Measurements from ENCODE around the gene FCRL1. TPM values are rescaled to one million over a fixed set of nuclear protein-coding genes. Genes with fewer than 3 reads are reported as not detected.

FCRL1 gene
- total RNA-seq, 1 donor from 2014 or later = under 0.01 TPM

DNA sequence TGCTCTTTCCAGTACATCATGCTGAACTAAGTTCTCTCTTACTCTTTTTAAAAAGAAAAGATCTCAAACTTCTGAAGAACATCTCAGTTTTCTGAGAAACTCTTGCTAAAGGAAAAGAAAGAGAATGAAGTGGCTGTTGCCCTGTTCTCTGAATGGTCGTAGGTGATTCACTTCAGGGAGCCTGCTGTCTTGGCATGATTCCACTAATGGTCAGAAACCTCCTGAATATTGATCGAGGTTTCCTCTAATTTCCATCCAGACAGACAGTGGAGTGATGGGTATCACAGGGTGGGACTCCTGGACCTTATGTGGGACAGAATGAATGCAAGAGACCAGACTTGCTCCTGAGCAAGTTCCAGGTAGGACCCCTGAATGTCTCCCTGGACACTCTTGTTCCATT is 45.5 kb downstream of the FCRL1 start:
- Histone ChIP-seq H3K27me3 (ENCODE audit: control insufficient read depth in 3 of 3, insufficient read depth in 3 of 3, low read length in 3 of 3) (no peaks in the 10 kb centered on the region), H3K9me3 (ENCODE audit: control insufficient read depth in 3 of 3, low read length in 3 of 3) (peaks cover 0 to 2% (median 0%) of the 10 kb centered on the region in 3 donors), H3K36me3 (ENCODE audit: control insufficient read depth in 3 of 3, insufficient read depth in 3 of 3, low read length in 3 of 3) (no peaks in the 10 kb centered on the region), H3K9ac (ENCODE audit: low read depth in 1 of 3, low read length in 3 of 3) (no peak overlapping the region), H3K4me3 (ENCODE audit: low read length in 3 of 3) (no peak overlapping the region), H3K4me1 (ENCODE audit: control insufficient read depth in 3 of 3, insufficient read depth in 3 of 3, low read length in 3 of 3) (no peaks in the 10 kb centered on the region), H3K27ac (ENCODE audit: low read depth, low read length) (no peak overlapping the region)

DNA sequence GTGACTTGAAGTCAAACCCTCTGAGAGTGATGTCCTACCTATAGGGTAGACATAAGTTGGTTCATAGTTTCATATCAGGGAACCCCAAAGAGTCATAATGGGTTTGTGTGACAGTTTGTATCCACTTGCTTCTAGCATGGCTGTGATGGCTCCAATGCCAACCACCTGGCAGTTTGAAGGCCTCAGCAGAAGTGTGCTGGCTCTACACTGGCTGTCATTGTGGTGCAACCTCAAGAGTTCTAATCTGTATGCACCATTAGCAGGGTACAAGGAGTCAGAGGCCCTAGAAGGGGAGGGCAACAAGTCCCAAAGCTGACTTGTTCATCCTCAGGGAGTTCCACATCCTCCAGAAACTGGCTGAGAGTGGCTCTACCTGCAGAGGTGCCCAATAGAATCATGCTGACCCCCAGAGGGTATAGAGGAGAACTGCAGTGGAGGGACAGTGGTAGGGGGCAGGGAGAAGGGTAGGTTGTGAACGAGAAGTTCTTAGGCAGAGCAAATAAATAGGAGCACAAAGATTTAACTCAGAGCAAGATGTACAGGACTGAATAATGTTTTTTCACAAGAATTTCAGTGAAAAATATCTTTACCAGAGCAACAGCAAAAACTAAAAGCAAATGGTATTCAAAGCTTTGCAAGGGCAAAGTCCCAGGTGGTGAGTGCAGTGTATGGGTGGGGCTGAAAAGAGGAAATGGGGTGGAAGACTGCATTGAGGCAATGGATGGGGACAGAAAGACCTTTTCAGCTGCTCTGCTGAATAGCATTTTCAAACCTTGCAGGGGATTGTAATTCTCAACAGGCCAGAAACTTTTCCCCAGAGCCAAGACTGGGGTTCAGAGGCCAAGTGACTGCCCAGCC is 46.2 kb downstream of the FCRL1 start:
- H3K36me3 ChIP-seq (ENCODE audit: control insufficient read depth in 3 of 3, insufficient read depth in 3 of 3, low read length in 3 of 3) = no peaks in the 10 kb centered on the region
- H3K27me3 ChIP-seq (ENCODE audit: control insufficient read depth in 3 of 3, insufficient read depth in 3 of 3, low read length in 3 of 3) = no peaks in the 10 kb centered on the region
- H3K27ac ChIP-seq (ENCODE audit: low read depth, low read length) = no peak overlapping the region
- H3K9me3 ChIP-seq (ENCODE audit: control insufficient read depth in 3 of 3, low read length in 3 of 3) = peaks cover 0 to 2% (median 0%) of the 10 kb centered on the region in 3 donors
- no peaks in the 10 kb centered on the region for H3K4me1 ChIP-seq (ENCODE audit: control insufficient read depth in 3 of 3, insufficient read depth in 3 of 3, low read length in 3 of 3)
- H3K9ac ChIP-seq (ENCODE audit: low read depth in 1 of 3, low read length in 3 of 3) = no peak overlapping the region
- H3K4me3 ChIP-seq (ENCODE audit: low read length in 3 of 3) = no peak overlapping the region

DNA sequence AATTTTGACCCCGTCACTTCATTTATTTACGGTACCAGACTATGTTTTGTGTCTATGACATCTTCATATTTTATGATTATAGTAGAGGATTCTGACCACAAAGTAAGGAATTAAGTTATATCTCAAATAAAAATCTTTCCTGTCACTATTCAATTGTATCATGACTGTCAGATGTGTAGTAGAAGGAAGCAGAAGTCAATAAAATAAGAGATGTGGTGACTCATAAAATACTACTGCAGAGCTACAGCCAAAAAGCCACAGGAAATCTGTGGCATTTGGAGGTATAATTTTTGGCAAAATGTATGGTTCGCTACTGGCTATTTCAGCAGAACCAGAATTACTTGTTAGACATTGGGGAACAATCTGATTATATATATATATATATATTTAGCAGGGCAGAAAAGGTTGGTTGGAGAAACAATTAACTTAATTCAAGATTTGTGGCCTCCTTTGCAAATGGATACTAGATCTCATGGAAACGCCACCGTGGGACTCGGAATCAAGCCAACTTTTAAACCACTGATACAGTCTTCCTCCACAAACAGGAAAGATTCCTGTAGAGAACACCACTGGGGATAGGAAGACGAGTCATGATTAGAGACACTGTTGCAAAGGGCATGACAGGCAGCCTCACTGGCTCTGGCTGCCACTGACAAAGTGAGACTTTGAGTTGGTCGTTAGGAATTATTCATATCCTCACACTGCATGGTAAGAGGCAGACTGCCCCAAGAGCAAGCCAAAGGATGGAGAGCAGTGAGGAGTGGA is 48.1 kb downstream of the FCRL1 start:
- Histone ChIP-seq H3K9ac (ENCODE audit: low read depth in 1 of 3, low read length in 3 of 3) (no peak overlapping the region), H3K36me3 (ENCODE audit: control insufficient read depth in 3 of 3, insufficient read depth in 3 of 3, low read length in 3 of 3) (no peaks in the 10 kb centered on the region), H3K27me3 (ENCODE audit: control insufficient read depth in 3 of 3, insufficient read depth in 3 of 3, low read length in 3 of 3) (no peaks in the 10 kb centered on the region), H3K27ac (ENCODE audit: low read depth, low read length) (no peak overlapping the region), H3K9me3 (ENCODE audit: control insufficient read depth in 3 of 3, low read length in 3 of 3) (peaks cover 0 to 2% (median 0%) of the 10 kb centered on the region in 3 donors), H3K4me3 (ENCODE audit: low read length in 3 of 3) (no peak overlapping the region), H3K4me1 (ENCODE audit: control insufficient read depth in 3 of 3, insufficient read depth in 3 of 3, low read length in 3 of 3) (no peaks in the 10 kb centered on the region)

DNA sequence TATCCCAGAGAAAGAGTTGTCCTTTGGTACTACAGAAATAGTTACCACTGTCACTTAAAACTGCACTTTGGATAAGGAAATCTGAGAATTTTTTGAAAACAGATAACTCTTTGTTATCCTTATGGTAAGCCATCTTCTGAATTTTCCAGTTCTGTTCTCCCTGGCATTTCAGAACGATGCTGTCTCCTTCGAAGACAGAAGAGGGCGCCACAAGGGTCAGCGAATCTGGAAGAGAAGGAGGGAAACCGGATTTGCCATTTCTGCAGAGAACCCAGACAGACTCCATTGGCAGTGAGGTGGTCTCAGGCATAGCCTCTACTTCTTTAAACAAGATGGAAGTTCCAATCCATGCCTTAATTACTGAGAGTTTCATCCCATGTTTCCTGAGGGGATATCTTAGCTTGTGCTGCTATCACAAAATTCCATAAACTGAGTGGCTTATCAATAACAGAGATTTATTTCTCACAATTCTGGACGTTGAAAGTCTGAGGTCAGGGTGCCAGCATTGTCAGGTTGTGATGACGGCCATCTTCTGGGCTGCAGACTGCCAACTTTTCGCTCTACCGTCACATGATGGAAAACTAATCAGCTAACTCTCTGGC is 49.4 kb downstream of the FCRL1 start:
- no peaks in the 10 kb centered on the region for H3K4me1 ChIP-seq (ENCODE audit: control insufficient read depth in 3 of 3, insufficient read depth in 3 of 3, low read length in 3 of 3)
- no peak overlapping the region for H3K27ac ChIP-seq (ENCODE audit: low read depth, low read length)
- peaks cover 0 to 2% (median 0%) of the 10 kb centered on the region in 3 donors for H3K9me3 ChIP-seq (ENCODE audit: control insufficient read depth in 3 of 3, low read length in 3 of 3)
- H3K4me3 ChIP-seq (ENCODE audit: low read length in 3 of 3) = no peak overlapping the region
- no peak overlapping the region for H3K9ac ChIP-seq (ENCODE audit: low read depth in 1 of 3, low read length in 3 of 3)
- H3K27me3 ChIP-seq (ENCODE audit: control insufficient read depth in 3 of 3, insufficient read depth in 3 of 3, low read length in 3 of 3) = no peaks in the 10 kb centered on the region
- H3K36me3 ChIP-seq (ENCODE audit: control insufficient read depth in 3 of 3, insufficient read depth in 3 of 3, low read length in 3 of 3) = no peaks in the 10 kb centered on the region

DNA sequence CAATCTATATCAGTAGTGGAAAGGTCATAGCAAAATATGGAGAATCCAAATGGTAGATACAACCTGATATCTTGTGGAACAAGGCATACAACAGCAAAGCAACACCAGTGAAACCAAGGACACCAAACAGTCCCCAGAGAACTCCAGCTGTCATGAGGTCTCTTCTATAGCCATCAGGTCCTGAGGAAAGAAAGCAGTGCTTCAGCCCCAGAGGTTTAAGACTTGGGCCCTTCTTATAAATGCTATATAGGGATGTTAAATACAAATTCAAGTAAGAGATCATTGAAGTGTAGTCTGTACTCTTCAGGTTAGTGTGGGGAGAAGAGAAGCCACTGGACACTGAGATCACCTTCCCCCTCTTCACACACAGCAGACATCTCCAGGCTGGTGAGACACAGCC is 53.1 kb downstream of the FCRL1 start:
- Histone ChIP-seq H3K4me1 (ENCODE audit: control insufficient read depth in 3 of 3, insufficient read depth in 3 of 3, low read length in 3 of 3) (no peaks in the 10 kb centered on the region), H3K9ac (ENCODE audit: low read depth in 1 of 3, low read length in 3 of 3) (no peak overlapping the region), H3K27ac (ENCODE audit: low read depth, low read length) (no peak overlapping the region), H3K9me3 (ENCODE audit: control insufficient read depth in 3 of 3, low read length in 3 of 3) (no peaks in the 10 kb centered on the region), H3K4me3 (ENCODE audit: low read length in 3 of 3) (no peak overlapping the region), H3K36me3 (ENCODE audit: control insufficient read depth in 3 of 3, insufficient read depth in 3 of 3, low read length in 3 of 3) (no peaks in the 10 kb centered on the region), H3K27me3 (ENCODE audit: control insufficient read depth in 3 of 3, insufficient read depth in 3 of 3, low read length in 3 of 3) (no peaks in the 10 kb centered on the region)

DNA sequence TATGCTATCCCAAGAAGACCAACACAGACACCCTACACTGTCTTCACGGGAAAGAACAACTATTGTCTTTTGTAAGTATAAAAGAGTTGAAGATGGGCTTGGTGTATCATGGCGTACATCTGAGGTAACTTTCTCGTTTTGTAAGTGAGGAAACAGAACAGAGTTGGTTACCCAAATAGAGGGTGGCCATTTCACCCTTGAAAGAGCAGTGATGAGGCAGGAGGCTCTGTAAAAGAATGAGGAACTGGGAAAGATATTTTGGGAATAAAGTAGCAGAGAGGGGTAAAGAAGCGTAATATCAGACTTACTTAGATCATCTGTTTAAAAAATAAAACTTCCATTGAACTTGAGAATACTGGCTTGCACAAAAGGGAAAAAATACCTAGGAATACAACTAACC is 61.9 kb downstream of the FCRL1 start:
- Histone ChIP-seq H3K9me3 (ENCODE audit: control insufficient read depth in 3 of 3, low read length in 3 of 3) (no peaks in the 10 kb centered on the region), H3K4me3 (ENCODE audit: low read length in 3 of 3) (no peak overlapping the region), H3K27me3 (ENCODE audit: control insufficient read depth in 3 of 3, insufficient read depth in 3 of 3, low read length in 3 of 3) (no peaks in the 10 kb centered on the region)

DNA sequence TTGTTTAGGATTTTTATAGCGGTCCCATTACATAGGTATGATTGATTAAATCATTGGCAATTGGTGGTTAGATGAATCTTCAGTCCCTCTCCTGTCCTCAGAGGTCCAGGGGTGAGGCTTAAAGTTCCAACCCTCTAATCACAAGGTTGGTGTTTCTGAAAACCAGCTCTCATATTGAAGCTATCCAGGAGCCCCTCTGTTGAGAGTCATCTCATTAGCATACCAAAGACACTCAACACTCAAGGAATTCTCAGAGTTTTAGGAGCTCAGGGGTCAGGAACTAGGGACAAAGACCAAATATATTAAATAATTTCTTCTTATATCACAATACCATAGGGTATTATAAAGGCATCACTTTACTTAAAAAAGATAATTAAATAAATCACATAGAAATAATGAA is 66.3 kb downstream of the FCRL1 start:
- Histone ChIP-seq H3K36me3 (ENCODE audit: control insufficient read depth in 3 of 3, insufficient read depth in 3 of 3, low read length in 3 of 3) (no peaks in the 10 kb centered on the region), H3K27ac (ENCODE audit: low read depth, low read length) (no peak overlapping the region), H3K9me3 (ENCODE audit: control insufficient read depth in 3 of 3, low read length in 3 of 3) (no peaks in the 10 kb centered on the region), H3K4me1 (ENCODE audit: control insufficient read depth in 3 of 3, insufficient read depth in 3 of 3, low read length in 3 of 3) (no peaks in the 10 kb centered on the region), H3K9ac (ENCODE audit: low read depth in 1 of 3, low read length in 3 of 3) (no peak overlapping the region), H3K4me3 (ENCODE audit: low read length in 3 of 3) (no peak overlapping the region), H3K27me3 (ENCODE audit: control insufficient read depth in 3 of 3, insufficient read depth in 3 of 3, low read length in 3 of 3) (no peaks in the 10 kb centered on the region)

More for the DNA sequence above, 61.9 kb downstream of the FCRL1 start:
- Histone ChIP-seq H3K4me1 (ENCODE audit: control insufficient read depth in 3 of 3, insufficient read depth in 3 of 3, low read length in 3 of 3) (no peaks in the 10 kb centered on the region), H3K36me3 (ENCODE audit: control insufficient read depth in 3 of 3, insufficient read depth in 3 of 3, low read length in 3 of 3) (no peaks in the 10 kb centered on the region), H3K9ac (ENCODE audit: low read depth in 1 of 3, low read length in 3 of 3) (no peak overlapping the region), H3K27ac (ENCODE audit: low read depth, low read length) (no peak overlapping the region)

DNA sequence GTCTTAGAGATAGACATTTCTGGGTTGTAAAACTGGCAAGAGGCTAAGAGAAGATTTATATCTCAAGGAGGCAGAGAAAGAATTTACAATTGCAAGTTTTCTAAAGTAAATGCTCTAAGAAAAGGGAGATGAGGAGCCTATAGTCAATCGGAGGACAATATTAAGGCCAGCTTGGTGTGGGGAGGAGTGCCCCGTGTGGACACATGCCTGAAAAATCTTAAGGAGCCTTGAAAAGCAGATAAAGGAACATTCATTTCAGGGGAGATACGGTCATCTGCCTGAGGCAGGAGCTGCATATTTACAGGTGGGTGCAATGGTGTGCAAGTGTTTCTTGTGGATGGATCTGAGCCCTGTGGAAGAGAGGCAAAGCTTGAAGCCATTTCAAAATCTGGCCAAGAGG is 68.6 kb downstream of the FCRL1 start:
- no peaks in the 10 kb centered on the region for H3K36me3 ChIP-seq (ENCODE audit: control insufficient read depth in 3 of 3, insufficient read depth in 3 of 3, low read length in 3 of 3)
- H3K9ac ChIP-seq (ENCODE audit: low read depth in 1 of 3, low read length in 3 of 3) = no peak overlapping the region
- no peaks in the 10 kb centered on the region for H3K4me1 ChIP-seq (ENCODE audit: control insufficient read depth in 3 of 3, insufficient read depth in 3 of 3, low read length in 3 of 3)
- H3K9me3 ChIP-seq (ENCODE audit: control insufficient read depth in 3 of 3, low read length in 3 of 3) = no peaks in the 10 kb centered on the region
- H3K27ac ChIP-seq (ENCODE audit: low read depth, low read length) = no peak overlapping the region
- no peaks in the 10 kb centered on the region for H3K27me3 ChIP-seq (ENCODE audit: control insufficient read depth in 3 of 3, insufficient read depth in 3 of 3, low read length in 3 of 3)
- no peak overlapping the region for H3K4me3 ChIP-seq (ENCODE audit: low read length in 3 of 3)

DNA sequence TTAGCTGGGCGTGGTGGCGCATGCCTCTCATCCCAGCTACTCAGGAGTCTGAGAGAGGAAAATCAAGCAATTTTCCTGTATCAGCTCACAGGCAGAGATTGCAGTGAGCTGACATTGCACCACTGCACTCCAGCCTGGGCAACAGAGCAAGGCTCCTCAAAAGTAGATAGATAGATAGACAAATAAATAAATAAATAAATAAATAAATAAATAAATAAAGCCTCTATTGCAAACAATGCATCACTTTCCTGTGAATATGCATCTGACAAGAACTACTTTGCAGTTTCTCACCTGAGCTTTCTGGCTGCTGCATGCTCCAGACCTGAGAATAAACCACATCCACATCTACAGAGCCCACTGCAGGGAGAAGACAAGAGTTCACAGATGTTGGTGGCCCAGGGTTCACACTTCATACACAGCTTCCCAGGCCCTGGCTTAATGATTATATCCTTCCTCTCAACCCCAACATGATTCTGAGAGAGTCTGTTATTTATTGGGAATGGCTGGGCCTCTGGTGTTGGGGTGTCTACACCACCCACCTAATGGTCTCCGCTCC is 71.6 kb downstream of the FCRL1 start:
- Histone ChIP-seq H3K27ac (ENCODE audit: low read depth, low read length) (no peak overlapping the region), H3K9me3 (ENCODE audit: control insufficient read depth in 3 of 3, low read length in 3 of 3) (no peaks in the 10 kb centered on the region), H3K4me3 (ENCODE audit: low read length in 3 of 3) (no peak overlapping the region), H3K27me3 (ENCODE audit: control insufficient read depth in 3 of 3, insufficient read depth in 3 of 3, low read length in 3 of 3) (no peaks in the 10 kb centered on the region), H3K36me3 (ENCODE audit: control insufficient read depth in 3 of 3, insufficient read depth in 3 of 3, low read length in 3 of 3) (no peaks in the 10 kb centered on the region), H3K4me1 (ENCODE audit: control insufficient read depth in 3 of 3, insufficient read depth in 3 of 3, low read length in 3 of 3) (no peaks in the 10 kb centered on the region), H3K9ac (ENCODE audit: low read depth in 1 of 3, low read length in 3 of 3) (no peak overlapping the region)

All from skeletal muscle tissue (tissue), 4 donors.